Uterus (tissue), 2 donors: ENCODE results near the gene SULT2B1.

Experiments
- POLR2A ChIP-seq, 2 donors: fragments of 450-650 bp; IDR thresholded peaks; one replicate each; pipeline ENCODE4 v1.6.1; 2016; ENCODE audit warnings: antibody characterized with exemption in 2 of 2, mild to moderate bottlenecking in 1 of 2, moderate library complexity in 1 of 2
- TF ChIP-seq, protein P1 (sequence below), 4 experiments: fragments of 200-600 bp in 2 of 4; fragments of 450-650 bp in 2 of 4; sonication (generic) in 2 of 4; IDR thresholded peaks; one replicate each; pipeline ENCODE4 v1.5.1; 2016 to 2019; ENCODE audit warnings: antibody characterized with exemption in 4 of 4, mild to moderate bottlenecking in 2 of 4, moderate library complexity in 1 of 4

DNA sequence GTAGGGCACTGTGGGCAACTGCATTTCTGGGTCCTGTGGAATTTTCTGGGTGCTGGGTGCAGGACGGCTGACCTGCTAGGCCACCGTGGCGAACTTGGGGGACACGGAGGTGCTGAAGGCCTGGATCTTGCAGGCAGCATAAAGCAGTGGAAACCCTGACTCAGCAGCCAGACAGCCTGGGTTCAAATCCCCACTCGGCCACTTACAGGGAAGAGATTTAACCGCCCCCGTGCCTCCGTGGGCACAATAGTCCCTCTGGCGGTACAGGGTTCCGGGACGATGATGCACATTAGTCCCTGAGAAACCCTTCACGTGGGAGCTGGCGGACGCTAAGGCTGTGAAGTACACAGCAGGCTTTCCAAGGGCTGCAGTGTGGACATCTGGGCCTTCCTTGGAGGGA lies 59.9 kb downstream of the SULT2B1 start:
- TF ChIP-seq, protein P1, sequence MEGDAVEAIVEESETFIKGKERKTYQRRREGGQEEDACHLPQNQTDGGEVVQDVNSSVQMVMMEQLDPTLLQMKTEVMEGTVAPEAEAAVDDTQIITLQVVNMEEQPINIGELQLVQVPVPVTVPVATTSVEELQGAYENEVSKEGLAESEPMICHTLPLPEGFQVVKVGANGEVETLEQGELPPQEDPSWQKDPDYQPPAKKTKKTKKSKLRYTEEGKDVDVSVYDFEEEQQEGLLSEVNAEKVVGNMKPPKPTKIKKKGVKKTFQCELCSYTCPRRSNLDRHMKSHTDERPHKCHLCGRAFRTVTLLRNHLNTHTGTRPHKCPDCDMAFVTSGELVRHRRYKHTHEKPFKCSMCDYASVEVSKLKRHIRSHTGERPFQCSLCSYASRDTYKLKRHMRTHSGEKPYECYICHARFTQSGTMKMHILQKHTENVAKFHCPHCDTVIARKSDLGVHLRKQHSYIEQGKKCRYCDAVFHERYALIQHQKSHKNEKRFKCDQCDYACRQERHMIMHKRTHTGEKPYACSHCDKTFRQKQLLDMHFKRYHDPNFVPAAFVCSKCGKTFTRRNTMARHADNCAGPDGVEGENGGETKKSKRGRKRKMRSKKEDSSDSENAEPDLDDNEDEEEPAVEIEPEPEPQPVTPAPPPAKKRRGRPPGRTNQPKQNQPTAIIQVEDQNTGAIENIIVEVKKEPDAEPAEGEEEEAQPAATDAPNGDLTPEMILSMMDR (IDR thresholded peaks at IDR 0.05): no peak
- TF ChIP-seq POLR2A (IDR thresholded peaks at IDR 0.05): no peak
